22Rv1 (cell line): ENCODE results near the gene KLHL18.
"Not testable (repeated sequence)": the region's sequence is repeated elsewhere in the genome, so short reads cannot be mapped to it uniquely, and the experiment has no call there.

Source experiments
- H3K27ac ChIP-seq: fragments of 450-650 bp; 2 replicates; pipeline ENCODE4 v1.5.1; 2017
- CTCF ChIP-seq: fragments of 450-650 bp; IDR thresholded peaks from 2 replicates; pipeline ENCODE4 v1.5.1; 2017; ENCODE audit warnings: mild to moderate bottlenecking
- ZFX ChIP-seq: fragments of 450-650 bp; IDR thresholded peaks from 2 replicates; pipeline ENCODE4 v1.6.1; 2017; ENCODE audit warnings: antibody characterized with exemption, borderline replicate concordance

Gene KLHL18

GRCh38 chr3:47315069-47315647 lies 32.4 kb downstream of the KLHL18 start:
- TF ChIP-seq CTCF (no peak), ZFX (no peak)
- no peak overlapping the region for H3K27ac ChIP-seq

GRCh38 chr3:47316151-47316550 lies 33.4 kb downstream of the KLHL18 start:
- H3K27ac ChIP-seq: not testable (repeated sequence)

GRCh38 chr3:47318916-47319315 lies 36.2 kb downstream of the KLHL18 start:
- no peak overlapping the region for H3K27ac ChIP-seq
- TF ChIP-seq ZFX (no peak), CTCF (no peak)

GRCh38 chr3:47319956-47320355 lies 37.2 kb downstream of the KLHL18 start:
- TF ChIP-seq CTCF (no peak), ZFX (no peak)
- H3K27ac ChIP-seq: no peak overlapping the region

- H3K27ac ChIP-seq: no peak overlapping the region
- TF ChIP-seq ZFX (no peak), CTCF (no peak)
These were observed 40.9 kb downstream of the KLHL18 start for GRCh38 chr3:47323431-47324277.

- no peak overlapping the region for H3K27ac ChIP-seq
- TF ChIP-seq ZFX (no peak), CTCF (peak; percentile 83)
These were observed 41.6 kb downstream of the KLHL18 start for GRCh38 chr3:47324278-47324865.

GRCh38 chr3:47333907-47334306 lies 51.2 kb downstream of the KLHL18 start:
- TF ChIP-seq CTCF (no peak), ZFX (no peak)
- no peak overlapping the region for H3K27ac ChIP-seq
